HG03521 (cell line): Measurements from ENCODE around the gene MTA2.
"Not testable (repeated sequence)": the region's sequence is repeated elsewhere in the genome, so short reads cannot be mapped to it uniquely, and the experiment has no call there.

Source experiments
- ATAC-seq: cut with Tn5 transposase; IDR thresholded peaks from one replicate; pipeline ENCODE4 v1.9.1; 2021; ENCODE audit warnings: mild to moderate bottlenecking, moderate library complexity; ENCODE audit not compliant: unreplicated experiment

Gene MTA2

GRCh38 chr11:62567018-62567633, 34.5 kb downstream of the MTA2 start:
- ATAC-seq: no peak

GRCh38 chr11:62566247-62566646, 35.4 kb downstream of the MTA2 start:
- ATAC-seq: no peak

- no peak for ATAC-seq
These were observed 36.4 kb downstream of the MTA2 start for GRCh38 chr11:62565100-62565802.

GRCh38 chr11:62561677-62562230, 39.9 kb downstream of the MTA2 start:
- not testable (repeated sequence) for ATAC-seq

GRCh38 chr11:62560566-62561103, 41.0 kb downstream of the MTA2 start:
- ATAC-seq: no peak

- not testable (repeated sequence) for ATAC-seq
These were observed 42.0 kb downstream of the MTA2 start for GRCh38 chr11:62559626-62560025.

GRCh38 chr11:62559204-62559603, 42.5 kb downstream of the MTA2 start:
- no peak for ATAC-seq

GRCh38 chr11:62558669-62559068, 43.0 kb downstream of the MTA2 start:
- ATAC-seq: no peak

- no peak for ATAC-seq
These were observed 44.6 kb downstream of the MTA2 start for GRCh38 chr11:62556875-62557631.

GRCh38 chr11:62556108-62556874, 45.4 kb downstream of the MTA2 start:
- ATAC-seq: no peak

GRCh38 chr11:62555464-62556107, 46.1 kb downstream of the MTA2 start:
- peak; percentile 29 for ATAC-seq

GRCh38 chr11:62554387-62555167, 47.1 kb downstream of the MTA2 start:
- ATAC-seq: no peak

- no peak for ATAC-seq
These were observed 47.8 kb downstream of the MTA2 start for GRCh38 chr11:62553839-62554361.

GRCh38 chr11:62553080-62553838, 48.4 kb downstream of the MTA2 start:
- ATAC-seq: no peak

GRCh38 chr11:62552485-62553079, 49.1 kb downstream of the MTA2 start:
- no peak for ATAC-seq

GRCh38 chr11:62550478-62550877, 51.2 kb downstream of the MTA2 start:
- ATAC-seq: not testable (repeated sequence)

GRCh38 chr11:62548545-62549335, 52.9 kb downstream of the MTA2 start:
- ATAC-seq: no peak
